Measurements from ENCODE around the gene FAM13C.
"Not testable (repeated sequence)": the region's sequence is repeated elsewhere in the genome, so short reads cannot be mapped to it uniquely, and the experiment has no call there.

Gene FAM13C

DNA sequence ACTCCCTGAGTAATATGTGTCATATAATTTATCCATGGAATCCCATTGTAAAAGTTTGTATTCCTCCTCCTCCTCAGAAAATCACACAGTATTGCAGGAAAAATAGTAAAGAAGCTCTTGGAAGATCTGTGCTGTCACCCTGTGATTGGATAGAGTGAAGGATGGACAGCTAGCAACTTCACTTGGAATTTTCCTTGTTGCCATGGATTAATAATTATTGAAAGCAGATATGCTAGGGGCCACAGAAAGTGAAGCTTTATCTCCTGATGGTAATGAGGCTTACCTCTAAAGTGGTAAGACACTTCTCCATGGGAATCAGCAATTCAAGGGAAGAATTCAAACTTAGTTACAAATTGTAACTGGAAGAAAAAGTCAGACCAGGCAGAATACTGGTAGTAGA, 137.1 kb downstream of the FAM13C start:
- DNase-seq = no peak

DNA sequence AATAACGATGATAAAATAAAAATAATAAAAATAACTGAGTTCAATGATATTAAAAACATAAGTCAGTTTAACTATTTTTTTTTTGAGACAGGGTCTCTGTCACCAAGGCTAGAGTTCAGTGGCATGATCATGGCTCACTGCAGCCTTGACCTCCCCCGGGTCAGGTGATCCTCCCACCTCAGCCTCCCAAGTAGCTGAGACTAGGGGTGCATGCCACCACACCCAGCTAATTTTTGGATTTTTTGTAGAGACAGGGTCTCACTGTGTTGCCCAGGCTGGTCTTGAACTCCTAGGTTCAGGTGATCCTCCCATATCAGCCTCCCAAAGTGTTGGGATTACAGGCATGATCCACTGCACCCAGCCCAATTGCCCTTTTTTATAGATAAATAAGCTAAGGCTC, 138.8 kb downstream of the FAM13C start:
- DNase-seq = not testable (repeated sequence)

DNA sequence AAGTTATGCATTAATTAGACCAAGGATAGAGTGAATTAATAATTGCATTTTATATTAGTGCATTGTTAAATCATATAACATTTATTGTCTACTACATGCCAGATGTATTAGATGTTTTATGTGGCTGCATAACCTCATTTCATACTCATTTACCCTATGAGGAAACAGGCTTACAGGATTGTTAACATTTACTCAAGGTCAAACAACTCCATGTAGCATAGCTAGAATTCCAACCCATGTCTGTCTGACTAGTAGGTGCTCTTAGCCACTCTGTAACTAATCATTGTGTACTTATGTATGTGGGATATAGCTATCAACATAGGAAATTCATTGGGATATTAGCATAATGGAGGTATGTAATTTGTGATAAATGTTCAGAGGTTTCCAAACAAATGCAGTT, 139.6 kb downstream of the FAM13C start:
- DNase-seq = no peak

DNA sequence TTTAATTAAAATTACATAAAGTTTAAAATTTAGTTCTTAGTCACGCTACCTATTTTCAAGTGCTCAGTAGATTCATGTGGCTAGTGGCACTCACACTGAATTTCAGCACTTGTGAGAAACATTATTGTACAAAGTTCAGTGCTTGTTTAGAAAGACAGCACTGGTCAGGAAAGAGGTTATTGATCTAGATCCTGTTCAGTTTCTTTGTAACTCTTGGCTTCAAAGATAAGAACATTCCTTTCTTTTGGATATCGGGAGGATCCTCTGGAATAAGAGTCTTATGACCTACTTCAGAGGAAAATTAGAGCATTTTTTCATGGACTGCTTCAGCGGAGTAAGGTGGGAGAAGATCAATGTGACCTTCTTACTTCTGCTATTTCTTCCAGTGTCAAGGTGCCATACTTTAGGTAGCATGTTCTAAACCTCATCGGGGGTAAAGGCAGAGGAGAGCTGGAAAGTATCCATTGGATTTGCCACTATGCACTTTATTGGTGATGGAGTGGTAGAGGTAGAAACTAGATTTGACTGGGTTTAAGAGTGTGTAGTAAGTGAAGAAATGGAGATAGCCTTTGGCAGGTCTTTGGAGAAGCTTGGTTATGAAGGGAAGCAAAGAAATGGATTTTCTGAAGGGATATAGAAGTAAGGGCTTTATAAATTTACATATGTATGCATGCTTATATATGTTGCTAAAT, 146.0 kb downstream of the FAM13C start:
- no peak for DNase-seq

DNA sequence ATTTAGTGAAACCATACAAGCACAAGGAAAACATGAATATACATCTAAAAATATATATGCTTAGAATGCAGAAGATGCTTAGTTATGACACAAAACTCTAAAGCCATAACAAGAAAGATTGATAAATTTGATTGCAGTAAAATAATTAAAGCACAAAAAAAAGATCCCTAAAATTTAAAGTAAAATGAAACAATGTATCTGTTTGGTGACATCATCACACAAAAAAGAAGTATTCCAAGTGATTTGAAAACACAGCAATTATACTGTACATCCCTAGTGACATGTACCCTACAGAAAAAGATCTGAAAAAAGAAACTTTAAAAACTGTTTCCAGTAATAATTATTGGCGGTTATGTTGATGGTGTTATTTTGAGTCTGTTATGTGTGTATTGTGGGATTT, 148.2 kb downstream of the FAM13C start:
- DNase-seq = no peak

DNA sequence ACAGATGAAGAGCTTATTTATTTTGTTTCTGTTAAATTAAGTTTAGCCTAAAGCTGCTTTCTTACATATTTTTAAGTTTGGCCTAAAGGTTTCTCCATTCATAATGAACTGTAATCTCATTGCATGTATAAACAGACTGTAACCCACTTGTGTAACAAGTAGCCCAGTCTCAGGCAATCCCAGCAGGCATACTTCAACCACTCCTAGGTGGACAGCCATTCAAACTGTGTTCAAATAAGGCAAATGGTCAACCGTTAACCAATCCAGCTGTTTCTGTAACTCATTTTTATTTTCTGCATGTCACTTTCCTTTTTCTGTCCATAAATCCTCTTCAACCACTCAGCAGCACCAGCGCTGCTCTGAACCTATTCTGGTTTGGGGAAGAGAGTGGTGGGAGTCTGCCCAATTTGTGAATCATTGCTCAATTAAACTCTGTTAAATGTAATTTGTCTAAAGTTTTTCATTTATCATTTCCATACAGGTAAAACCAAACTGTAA, 150.0 kb downstream of the FAM13C start:
- no peak for DNase-seq

DNA sequence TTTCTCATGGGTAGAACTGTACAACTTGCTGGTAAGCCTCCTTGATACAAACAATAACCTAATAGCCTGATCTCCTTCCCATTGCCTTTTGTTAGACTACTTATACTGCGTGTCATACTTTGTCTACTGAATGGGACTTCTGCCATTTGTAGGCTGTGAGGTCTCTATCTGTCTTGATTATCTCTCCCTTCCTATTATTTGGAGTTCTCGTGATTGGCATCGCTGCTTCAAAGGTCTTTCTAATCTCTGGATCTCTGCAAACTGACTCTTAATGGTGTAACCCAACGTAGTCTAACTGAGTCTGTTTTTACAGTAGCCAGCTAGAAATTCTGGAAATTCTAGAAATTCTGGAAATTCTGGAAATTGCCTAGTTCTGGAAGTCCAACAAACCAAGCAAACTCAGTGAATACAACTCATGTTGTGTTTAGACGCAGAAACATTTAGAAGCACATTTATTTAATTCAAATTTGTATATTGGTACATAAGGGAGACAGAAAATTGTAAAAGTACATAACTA, 156.1 kb downstream of the FAM13C start:
- DNase-seq = no peak
